ENCODE measurements around the gene OOSP3. TPM values are rescaled to one million over a fixed set of nuclear protein-coding genes. Genes with fewer than 3 reads are reported as not detected.

The OOSP3 gene
- not detected for total RNA-seq

GRCh38 chr11:59878575-59878974, at the start of gene OOSP3:
OOSP3 (plus strand) TSS chr11:59878782; CDS start chr11:59878809, 27 bp downstream.
- Histone ChIP-seq H3K27me3 (no peaks in the 10 kb centered on the region), H3K36me3 (no peaks in the 10 kb centered on the region), H3K27ac (no peak within 1 kb of the TSS), H3K9me3 (no peaks in the 10 kb centered on the region), H3K4me3 (no peak within 1 kb of the TSS), H3K4me1 (no peaks in the 10 kb centered on the region)
- DNase-seq (ENCODE audit: low spot score in 2 of 2): no peak
- no peak for TF ChIP-seq CTCF (IDR thresholded peaks at IDR 0.05)
- intact Hi-C loops (cut with DNase I): no loop called here

GRCh38 chr11:59829358-59829757, 49.2 kb upstream of the OOSP3 start:
- no peak for DNase-seq (ENCODE audit: low spot score in 2 of 2)
- no peaks in the 10 kb centered on the region for H3K9me3 ChIP-seq
- H3K27me3 ChIP-seq: no peaks in the 10 kb centered on the region
- no peaks in the 10 kb centered on the region for H3K36me3 ChIP-seq
- no peak for TF ChIP-seq CTCF (IDR thresholded peaks at IDR 0.05)
- H3K4me3 ChIP-seq: no peak overlapping the region
- intact Hi-C loops (cut with DNase I): loop anchor here (10.0 kb wide), 2 partner anchors 365 to 425 kb away; no protein-coding TSS in a partner anchor
- H3K27ac ChIP-seq: no peak overlapping the region
- H3K4me1 ChIP-seq: no peaks in the 10 kb centered on the region

- no peaks in the 10 kb centered on the region for H3K36me3 ChIP-seq
- DNase-seq (ENCODE audit: low spot score in 2 of 2): no peak
- H3K27me3 ChIP-seq: no peaks in the 10 kb centered on the region
- intact Hi-C loops (cut with DNase I): no loop called here
- no peak overlapping the region for H3K4me3 ChIP-seq
- no peak overlapping the region for H3K27ac ChIP-seq
- no peak for TF ChIP-seq CTCF (IDR thresholded peaks at IDR 0.05)
- H3K9me3 ChIP-seq: no peaks in the 10 kb centered on the region
- no peaks in the 10 kb centered on the region for H3K4me1 ChIP-seq
Measured at GRCh38 chr11:59833602-59834001, 45.0 kb upstream of the OOSP3 start.

- Histone ChIP-seq H3K4me3 (no peak overlapping the region), H3K9me3 (no peaks in the 10 kb centered on the region), H3K27ac (no peak overlapping the region), H3K27me3 (no peaks in the 10 kb centered on the region), H3K4me1 (no peaks in the 10 kb centered on the region), H3K36me3 (no peaks in the 10 kb centered on the region)
- intact Hi-C loops (cut with DNase I): no loop called here
- DNase-seq (ENCODE audit: low spot score in 2 of 2): no peak
- no peak for TF ChIP-seq CTCF (IDR thresholded peaks at IDR 0.05)
Measured at GRCh38 chr11:59839615-59840014, 39.0 kb upstream of the OOSP3 start.

- TF ChIP-seq CTCF (IDR thresholded peaks at IDR 0.05): no peak
Measured at GRCh38 chr11:59841514-59841913, 37.1 kb upstream of the OOSP3 start.

GRCh38 chr11:59842316-59842715, 36.3 kb upstream of the OOSP3 start:
- no peak for TF ChIP-seq CTCF (IDR thresholded peaks at IDR 0.05)
- Histone ChIP-seq H3K27ac (no peak overlapping the region), H3K9me3 (no peaks in the 10 kb centered on the region), H3K4me1 (no peaks in the 10 kb centered on the region), H3K36me3 (no peaks in the 10 kb centered on the region), H3K27me3 (no peaks in the 10 kb centered on the region), H3K4me3 (no peak overlapping the region)
- intact Hi-C loops (cut with DNase I): no loop called here
- DNase-seq (ENCODE audit: low spot score in 2 of 2): no peak

More at GRCh38 chr11:59841514-59841913, 37.1 kb upstream of the OOSP3 start:
- no peak for DNase-seq (ENCODE audit: low spot score in 2 of 2)
- Histone ChIP-seq H3K27ac (no peak overlapping the region), H3K36me3 (no peaks in the 10 kb centered on the region), H3K27me3 (no peaks in the 10 kb centered on the region), H3K9me3 (no peaks in the 10 kb centered on the region), H3K4me1 (no peaks in the 10 kb centered on the region), H3K4me3 (no peak overlapping the region)
- intact Hi-C loops (cut with DNase I): no loop called here

All from ascending aorta (tissue), 2 donors.